ENCODE measurements around the gene SPTLC3.

Gene SPTLC3

DNA sequence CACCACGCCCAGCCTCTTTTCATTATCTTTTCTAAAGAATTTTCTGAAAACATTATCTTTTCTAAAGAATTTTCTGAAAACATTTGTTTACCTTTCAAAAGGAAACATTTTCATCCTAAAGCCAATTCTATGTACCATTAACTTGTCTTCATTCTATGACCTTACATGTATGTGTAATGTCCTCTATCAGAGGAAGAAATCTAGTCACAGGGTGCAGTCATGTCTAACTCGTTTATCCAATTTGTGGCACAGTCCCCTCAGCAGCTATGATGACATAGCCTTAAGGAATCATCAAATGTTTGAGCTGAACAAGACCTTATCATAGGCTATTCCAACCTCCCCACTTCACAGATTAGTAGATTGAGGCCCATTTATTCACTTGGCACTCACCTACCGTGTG, 21.5 kb upstream of the SPTLC3 start:
- DNase-seq, result no peak

DNA sequence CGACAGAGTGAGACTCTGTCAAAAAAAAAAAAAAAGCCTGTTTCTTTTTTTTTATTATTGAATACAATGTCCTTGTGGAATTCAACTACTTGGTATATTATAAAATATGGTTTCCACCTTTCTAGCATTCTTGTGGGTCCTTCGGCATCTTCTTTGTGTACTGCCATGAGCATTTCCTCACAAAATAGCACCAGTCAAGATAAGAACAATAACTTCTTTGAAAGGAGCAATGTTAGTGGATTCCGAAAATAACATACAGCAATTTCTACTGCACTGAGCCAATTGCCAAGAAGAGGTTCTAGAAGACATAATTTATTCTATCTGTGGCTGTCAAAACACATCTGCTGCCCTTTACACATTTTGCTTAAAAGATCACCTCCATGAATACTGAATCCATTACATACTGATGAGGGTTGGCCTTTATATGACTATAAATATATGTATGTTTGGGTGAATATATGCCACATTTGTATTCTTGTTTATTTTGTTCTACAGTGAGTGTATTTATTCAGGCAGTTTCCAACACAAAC, 19.1 kb upstream of the SPTLC3 start:
- no peak for DNase-seq

DNA sequence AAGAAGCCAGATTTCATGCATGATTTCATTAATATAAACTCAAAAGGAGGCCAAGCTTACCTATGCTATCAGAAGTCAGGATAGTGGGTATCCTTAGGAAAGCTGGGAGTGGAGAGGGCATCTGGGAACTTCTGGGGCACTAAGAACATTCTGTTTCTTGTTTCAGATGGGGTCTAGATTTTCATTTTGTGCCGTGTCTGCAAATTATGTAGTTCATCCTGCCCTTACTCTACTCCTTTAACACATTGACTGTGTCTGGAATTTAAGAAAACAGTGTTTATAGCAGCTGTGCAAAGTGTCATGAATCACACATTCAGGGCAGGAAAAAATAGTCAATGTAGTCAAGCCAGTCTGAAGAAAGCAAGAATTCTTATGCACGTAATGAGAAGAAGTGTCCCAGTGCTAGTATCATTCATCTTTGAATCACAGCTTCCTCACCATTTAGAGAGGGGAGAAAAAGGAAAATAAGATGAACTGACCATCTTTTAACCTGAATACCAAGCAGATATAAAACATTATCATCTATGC, 11.6 kb upstream of the SPTLC3 start:
- DNase-seq, result no peak

DNA sequence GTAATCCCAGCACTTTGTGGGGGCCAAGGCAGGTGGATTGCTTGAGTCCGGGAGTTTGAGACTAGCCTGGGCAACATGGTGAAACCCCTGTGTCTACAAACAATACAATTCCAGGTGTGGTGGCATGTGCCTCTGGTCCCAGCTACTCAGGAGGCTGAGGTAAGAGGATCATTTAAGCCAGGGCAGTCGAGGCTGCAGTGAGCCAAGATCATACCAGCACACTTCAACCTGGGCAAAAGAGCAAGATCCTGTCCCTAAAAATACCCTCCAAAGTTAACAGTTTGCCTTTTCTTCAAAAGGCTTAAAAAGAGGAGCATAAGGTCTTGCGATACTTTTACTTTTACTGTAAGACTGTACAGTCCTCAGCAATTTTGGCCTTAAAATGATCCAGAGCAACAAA, 10.7 kb upstream of the SPTLC3 start:
- no peak for DNase-seq

DNA sequence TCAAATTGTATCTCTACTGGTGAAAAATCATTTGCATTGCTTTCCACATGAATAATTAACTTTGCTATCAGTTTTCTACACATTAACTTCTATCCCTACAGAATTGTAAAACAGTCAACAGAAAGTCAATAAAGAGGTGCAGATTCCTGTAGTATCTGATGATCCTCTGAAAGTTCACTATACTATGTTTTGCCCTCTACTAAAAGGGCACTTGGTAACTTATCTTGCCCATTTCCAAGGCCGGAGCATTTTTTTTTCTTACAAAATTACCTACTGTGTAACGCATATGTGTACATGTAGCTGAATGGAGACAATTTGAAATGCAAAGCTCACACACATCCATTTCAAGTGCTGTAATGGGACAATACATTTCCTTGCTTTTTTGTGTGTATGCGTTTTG, 9.6 kb upstream of the SPTLC3 start:
- no peak for DNase-seq

DNA sequence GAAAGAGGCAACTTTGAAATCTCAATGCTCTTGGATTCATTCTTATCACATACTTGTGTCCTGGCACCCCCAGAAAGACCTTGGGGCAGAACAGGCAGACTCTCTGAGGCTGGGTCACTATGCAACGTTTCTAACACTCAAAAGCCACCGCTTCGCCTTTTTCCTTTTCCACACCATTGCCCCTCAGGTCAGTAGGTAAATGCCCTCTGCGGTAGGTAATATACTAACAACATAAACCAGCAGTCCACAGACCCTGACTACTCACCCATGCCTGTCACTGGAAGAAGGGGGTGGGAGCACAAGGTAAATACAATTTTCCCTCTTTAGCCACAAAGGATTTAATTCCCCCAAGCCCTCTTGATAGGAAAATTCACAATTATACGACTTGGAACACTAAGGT, 6.5 kb upstream of the SPTLC3 start:
- DNase-seq, result no peak

DNA sequence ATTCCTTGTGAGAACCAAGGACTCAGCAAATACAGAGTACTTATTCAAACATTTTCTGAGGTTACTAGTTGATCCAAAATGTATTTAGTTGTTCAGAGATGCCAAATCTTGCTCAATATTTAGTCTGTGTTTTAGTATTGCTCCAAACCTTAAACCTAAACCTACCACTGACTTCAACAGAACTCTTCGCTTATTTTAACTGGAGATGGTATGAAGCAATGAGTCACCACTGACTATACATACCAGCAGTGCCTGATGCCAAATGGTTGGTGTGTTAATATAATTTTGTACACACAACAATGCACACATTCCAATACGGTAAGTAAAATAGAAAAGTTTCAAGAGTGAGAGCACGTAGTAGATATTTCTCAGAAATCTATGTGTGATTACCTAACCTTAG, 1.9 kb upstream of the SPTLC3 start:
- DNase-seq, result no peak

DNA sequence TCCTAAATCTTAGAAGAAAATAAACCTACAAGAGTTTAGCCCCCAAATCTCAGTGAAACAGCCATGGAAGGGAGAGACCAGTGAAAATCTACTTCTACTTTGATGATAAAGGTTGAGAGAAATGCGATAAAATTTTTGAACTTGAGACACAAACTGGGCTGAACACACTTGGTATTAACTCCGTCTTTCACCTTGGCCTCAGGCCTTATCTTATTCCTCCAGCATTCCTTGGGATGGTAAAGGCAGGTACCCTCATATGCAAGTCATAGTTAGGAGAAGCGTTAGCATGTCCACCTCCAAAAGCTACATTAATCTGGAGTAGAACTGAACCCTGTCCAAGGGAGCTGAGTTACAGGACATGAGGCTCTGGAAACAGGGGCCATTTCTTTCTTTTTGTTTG, 1.2 kb upstream of the SPTLC3 start:
- no peak for DNase-seq

DNA sequence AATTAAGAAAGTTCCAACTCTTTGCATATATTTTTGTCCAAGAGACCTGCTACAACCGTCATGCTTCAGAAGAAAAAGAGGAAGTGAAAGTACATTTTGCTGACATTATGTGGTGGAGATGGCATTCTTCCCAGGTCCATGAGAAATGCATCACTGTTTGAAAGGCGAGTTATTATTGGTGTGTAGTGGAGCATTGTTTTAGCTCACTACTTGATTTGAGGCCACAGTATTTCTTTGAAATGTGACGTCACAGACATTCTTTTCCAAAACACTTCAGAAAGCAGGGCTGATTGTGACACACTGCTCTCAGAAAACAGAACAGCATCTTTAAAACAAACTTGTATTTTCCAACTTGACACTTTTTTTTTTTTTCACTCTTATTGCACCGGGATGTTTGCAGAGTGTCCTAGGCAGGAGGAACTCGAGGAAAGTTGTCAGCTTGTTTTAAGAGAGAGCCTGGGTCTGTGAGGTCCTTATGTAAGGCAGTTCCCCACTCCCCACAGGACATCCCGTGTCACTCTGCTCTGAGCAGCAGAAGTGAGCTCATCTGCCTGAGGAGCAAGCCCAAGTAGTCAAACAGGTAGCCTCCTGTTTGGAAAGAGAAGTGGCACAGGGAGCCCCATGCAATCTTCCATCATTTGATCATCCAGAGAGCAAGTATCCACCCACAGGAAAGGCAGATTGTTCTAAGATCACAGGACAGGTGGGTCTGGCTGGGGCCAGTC, 1.1 kb downstream of the SPTLC3 start:
- peak; percentile 89 to 94 for DNase-seq

DNA sequence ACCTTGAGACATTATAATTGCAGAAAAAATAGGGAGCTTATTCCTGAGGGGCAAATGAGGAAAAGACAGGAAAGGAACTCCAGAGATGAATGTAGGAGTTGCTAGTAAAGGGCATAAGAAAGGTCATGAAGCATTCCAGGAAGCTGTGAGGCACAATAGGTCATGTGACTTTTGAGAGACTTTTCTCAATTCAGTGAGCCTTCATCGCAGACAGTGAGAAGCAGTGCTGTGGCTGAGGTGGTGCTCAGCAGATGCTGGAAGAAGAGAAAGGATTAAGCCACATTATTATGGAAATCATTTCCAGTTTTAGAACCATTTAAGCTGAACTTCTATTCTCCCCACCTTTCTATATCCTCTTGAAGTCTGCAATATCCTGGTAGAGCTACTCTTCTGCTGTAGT, 4.1 kb downstream of the SPTLC3 start:
- no peak for DNase-seq

DNA sequence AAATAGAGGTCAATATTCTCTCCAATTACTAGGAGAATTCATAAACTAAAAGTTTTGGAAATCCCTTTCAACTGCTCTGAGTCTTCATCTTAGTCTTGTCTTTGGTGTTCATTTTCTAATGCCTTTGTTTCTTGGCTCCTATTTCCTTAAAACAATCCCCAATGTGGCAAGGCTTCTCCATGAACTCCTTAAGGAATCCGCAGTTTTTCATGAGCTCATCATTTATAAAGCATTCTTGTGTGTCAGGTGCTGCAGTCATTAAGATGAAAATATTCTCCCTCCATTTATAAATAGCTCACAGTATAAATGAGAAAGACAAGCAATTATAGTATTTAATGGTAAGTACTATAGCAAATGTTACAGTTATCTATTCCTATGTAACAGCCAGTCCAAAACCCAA, 4.6 kb downstream of the SPTLC3 start:
- no peak for DNase-seq

DNA sequence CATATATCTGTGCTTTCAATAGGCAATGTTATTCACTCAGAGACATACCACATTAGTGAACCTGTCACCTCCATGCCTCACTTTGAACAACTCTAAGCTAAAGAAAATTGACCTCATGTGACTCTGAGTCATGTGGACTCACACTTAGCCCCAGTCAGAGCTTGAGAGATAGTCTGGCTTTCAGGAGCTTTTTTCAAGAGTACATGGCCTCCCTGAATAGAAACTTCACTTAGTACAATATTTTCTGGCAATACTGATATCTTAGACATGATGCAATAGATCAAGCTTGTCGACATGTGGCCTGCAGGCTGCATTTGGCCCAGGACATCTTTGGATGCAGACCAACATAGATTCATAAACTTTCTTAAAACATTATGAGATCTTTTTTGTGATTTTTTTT, 8.5 kb downstream of the SPTLC3 start:
- DNase-seq, result no peak

DNA sequence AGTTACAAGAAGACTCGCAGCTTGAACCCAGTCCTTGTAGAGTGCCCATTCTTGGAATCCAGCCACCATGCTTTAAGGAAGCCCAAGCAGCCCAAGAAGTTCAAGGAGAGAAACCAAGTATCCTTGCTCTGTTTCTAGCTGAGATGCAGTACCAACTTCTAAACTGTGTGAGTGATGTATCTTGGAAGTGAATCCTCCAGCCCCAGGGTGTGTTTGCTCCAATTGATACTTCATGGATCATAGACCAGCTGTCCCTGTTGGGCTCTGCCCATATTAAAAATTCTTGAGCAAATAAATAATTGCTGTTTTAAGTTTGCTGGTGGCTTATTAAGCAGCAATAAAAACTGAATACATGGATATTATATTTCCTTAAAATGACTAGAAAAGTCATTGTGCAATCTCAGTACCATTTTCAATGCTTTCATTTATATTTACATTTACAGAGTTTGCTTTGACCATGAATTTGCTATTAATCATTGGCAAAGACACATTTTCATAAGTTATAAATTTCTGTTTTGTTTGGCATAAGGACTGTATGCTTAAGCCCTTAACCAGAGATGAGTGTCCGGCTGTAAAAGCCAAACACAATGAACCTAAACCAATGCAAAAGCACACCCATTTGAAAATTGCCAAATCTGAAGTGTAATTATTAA, 9.2 kb downstream of the SPTLC3 start:
- DNase-seq, result no peak

DNA sequence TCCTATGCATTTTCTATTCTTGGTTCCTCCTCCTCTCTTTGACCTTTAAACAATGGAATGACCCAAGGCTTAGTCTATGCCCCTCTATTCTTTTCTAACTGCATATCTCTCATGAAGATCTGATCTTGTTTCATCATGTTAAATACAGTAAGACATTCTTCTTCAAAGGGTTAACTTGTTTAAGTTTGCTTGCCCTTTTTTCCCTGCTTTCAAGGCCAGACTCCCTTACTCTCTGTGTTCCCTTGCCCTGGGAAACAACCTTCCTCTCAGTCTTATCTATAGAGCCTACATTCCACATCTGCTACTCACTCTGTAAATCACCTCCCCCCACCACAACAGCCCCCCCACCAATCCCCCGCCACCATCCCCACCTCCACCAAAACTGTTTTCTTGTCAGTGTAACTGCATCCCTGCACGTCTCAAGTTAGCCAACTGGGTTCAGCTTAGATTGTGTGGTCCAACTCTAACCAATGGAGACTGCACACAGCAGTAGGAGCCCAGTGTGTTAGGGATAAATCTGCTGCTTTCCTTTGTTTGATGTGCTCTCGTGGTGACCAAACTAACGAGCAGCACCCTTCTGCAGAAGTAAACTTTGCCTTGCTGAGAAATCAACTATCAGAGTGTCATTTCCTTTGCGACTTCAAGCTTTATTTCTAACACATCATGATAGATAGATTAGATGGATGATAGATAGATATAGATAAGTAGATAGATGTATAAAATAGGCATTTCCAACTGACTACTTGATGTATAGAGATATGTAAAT, 12.6 kb downstream of the SPTLC3 start:
- DNase-seq, result no peak

DNA sequence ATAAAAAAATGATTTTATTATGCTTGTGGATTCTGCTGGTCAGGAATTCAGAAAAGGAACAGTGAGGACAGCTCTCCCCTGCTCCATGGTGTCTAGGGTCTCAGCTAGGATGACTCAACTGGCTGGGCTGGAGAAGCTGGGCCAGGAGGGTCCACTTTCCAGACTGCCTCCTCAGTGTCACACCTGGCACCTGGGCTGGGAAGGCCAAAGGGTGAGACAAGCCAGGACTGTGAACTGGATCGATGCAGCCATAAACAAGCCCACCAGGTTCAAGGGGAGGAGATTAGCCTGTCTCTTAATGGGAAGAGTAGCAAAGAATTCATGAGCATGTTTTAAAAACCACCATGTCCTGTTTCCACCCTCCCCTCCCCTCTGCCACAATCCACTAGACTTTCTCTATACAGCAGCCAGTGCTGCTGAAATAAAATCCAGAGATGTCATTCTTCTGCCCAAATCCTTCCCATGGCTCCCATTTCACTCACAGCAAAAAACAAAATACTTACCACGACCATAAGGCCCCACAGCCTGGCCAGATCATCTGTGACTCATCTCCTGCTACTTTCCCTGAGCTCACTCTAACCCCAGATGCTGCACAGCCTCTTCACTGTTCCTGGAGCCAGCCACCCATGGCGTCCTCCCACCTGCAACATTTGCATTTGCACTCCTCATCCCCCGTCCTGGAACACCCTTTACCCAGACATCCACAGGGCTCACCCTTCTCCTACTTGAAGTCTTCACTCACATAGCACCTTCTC, 13.8 kb downstream of the SPTLC3 start:
- DNase-seq, result no peak

DNA sequence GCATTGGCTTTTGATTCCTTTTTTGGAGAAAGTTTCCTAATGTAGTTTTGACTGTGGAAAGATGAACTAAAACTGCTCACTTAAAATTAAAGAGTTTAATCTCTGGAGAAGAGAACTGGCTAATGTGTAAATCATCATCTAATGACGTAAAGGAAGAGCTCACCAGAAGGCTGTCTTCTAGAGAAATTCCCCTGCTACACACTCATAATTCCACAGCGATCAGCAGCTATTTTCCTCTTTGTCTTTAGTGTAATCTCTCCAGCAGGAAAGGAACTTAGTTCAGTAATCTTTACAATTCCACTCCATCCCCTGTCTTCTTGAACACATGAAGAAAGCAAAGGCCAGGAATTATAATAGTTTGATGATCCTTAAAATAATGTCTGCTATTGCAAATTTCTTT, 15.8 kb downstream of the SPTLC3 start:
- DNase-seq, result no peak

DNA sequence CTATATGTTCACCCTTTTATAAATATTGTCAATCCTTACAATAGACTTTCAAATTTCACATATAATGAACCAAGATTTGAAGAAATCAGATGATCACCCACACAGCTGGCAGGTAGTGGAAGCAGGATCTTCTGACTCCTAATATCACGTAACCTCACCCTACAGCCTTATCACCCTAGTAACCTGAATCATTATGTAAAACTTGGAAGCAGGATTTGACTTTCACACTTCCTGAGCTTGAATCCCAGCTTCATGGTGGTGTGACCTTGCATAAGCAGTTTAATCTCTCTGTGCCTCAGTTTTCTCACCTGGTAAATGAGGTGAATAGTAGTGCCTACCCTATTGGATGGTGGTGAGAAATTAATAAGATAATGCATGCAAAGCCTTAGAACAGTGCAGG, 16.4 kb downstream of the SPTLC3 start:
- DNase-seq, result no peak

DNA sequence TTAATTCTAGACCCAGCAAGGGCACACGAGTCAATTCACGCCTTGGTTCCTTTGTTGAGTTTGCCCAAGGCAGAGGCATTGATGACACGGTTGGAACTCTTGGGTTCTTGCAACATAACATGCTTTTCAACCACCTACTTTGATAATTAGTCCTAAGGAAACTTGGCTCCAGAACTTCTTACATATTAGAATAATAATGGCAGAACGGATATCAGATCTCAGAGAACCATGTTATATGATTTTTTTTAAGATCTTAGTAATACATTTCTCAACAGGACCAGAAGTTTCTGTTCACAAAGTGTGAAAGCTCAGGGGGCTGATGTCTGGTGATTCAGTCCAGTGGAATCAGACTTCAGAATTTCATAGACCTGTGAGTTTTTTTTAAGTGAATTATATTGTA, 19.2 kb downstream of the SPTLC3 start:
- DNase-seq, result no peak

DNA sequence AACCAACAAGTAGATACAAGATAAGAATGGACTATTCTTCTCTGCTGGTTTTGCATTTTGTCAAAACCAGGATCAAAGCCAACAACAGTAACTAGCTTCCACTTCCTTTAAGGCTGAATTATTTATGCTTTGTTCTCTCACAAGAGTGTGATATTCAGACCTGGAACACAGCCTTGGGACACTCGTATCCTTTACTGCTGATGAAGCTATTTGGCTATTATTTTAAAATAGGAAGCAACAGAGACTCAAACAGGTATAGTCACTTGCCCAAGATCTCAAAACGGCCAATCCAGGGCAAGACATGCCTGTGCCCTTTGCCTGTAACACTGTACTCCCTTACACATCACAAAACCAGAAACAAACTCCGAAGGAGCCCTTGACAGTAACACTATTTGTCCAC, 19.9 kb downstream of the SPTLC3 start:
- DNase-seq, result no peak

DNA sequence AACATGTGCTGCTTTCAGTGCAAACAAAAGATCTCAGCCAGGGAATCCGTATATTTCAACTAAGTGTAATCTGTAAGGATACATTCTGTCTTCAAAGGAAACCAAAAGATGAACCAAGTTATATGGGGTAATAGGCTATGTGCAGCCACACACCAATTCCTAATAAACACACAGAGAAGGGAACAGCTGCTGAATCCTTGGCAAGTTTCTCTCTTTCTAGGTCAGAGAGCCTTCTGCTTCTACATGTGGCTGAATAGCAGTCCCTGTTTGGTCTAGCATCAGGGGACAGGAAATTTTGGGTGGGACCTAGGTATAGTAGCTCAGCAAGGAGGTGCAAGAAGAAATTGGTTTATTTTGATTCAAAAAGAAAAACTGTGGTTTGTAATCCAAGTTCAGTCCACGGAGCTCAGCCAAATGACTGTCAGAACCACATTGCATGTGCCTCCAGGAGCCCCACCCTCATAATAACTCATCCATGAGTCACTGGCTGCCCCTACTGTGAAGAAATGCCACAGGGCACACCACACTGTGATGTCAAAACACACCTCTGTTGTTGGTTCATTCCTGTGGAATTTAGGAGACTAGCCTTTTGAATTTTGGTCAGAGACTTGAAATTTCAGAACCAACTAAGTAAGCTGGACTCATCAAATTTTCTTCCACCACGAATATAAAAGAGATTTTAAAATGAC, 21.1 kb downstream of the SPTLC3 start:
- no peak for DNase-seq

DNA sequence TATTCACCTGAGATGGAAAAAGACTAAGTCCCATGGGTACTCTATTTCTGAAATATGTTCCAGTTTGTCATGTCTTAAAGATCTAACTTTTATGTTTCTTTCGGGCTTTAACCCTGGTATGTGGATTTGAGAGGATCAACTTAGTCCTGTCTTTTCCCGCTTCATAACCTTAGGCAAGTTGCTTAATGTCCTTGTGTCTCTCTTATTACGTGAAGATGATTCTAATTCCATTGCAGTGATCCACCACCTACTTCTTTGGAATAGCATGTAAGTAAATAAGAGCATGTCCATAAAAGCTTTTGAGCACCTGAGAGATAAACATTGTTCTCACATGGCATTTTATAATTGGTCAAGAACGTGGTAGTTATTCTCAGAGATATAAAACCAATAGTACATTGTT, 23.0 kb downstream of the SPTLC3 start:
- no peak for DNase-seq

DNA sequence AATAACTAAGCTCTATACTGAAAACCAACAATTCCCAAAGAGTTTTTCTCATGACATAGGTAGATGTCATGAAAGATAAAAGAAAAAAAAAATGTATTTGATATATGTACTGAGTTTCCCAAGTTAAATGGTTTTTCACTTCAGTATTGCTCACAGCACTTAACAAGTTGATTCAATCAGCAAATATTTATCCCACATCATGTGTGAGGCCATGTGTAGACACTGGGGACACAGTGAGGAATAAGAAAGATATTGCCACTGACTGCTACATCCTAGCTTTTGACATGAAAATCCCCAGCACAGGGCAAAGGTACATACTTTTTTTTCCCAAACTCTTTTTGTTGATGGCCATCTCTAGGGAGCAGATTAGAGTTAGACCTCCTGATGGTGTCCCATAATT, 25.3 kb downstream of the SPTLC3 start:
- DNase-seq, result no peak

Measured in Kasumi-1 (cell line).